ENCODE measurements around the gene TRAK1. TPM values are rescaled to one million over a fixed set of nuclear protein-coding genes. Genes with fewer than 3 reads are reported as not detected.

The TRAK1 gene
- total RNA-seq, 1 experiment from 2014 or later = 46.8 TPM

DNA sequence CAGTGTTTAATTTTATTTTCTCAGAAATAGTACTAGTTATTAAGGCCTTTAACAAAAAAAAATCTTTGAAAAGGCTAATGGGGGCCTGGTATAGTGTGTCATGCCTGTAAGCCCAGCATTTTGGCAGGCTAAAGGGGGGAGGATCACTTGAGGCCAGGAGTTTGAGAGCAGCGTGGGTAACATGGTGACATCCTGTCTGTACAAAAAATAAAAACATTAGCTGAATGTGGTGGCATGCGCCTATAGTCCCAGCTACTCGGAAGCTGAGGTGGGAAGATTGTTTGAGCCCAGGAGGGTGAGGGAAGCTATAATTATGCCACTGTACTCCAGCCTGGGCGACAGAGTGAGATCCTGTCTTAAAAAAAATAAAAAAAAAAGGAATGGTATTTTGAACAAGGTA is 61.9 kb downstream of the TRAK1 start:
- no peaks in the 10 kb centered on the region for H3K79me2 ChIP-seq (ENCODE audit: low read depth)
- no peak for TF ChIP-seq EZH2 (IDR thresholded peaks at IDR 0.05; ENCODE audit: low read depth)
- TF ChIP-seq, protein P1, sequence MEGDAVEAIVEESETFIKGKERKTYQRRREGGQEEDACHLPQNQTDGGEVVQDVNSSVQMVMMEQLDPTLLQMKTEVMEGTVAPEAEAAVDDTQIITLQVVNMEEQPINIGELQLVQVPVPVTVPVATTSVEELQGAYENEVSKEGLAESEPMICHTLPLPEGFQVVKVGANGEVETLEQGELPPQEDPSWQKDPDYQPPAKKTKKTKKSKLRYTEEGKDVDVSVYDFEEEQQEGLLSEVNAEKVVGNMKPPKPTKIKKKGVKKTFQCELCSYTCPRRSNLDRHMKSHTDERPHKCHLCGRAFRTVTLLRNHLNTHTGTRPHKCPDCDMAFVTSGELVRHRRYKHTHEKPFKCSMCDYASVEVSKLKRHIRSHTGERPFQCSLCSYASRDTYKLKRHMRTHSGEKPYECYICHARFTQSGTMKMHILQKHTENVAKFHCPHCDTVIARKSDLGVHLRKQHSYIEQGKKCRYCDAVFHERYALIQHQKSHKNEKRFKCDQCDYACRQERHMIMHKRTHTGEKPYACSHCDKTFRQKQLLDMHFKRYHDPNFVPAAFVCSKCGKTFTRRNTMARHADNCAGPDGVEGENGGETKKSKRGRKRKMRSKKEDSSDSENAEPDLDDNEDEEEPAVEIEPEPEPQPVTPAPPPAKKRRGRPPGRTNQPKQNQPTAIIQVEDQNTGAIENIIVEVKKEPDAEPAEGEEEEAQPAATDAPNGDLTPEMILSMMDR (conservative IDR thresholded peaks at IDR 0.05) = no peak
- H3K4me1 ChIP-seq (replicated peaks; ENCODE audit: insufficient read depth) = peaks cover 36% of the 10 kb centered on the region
- H3K9me2 ChIP-seq (ENCODE audit: insufficient read depth) = no peaks in the 10 kb centered on the region
- DNase-seq = no peak
- no TSS peak for BruUV-seq (replicated peaks)
- H3K4me2 ChIP-seq = no peak overlapping the region
- H3K36me3 ChIP-seq (ENCODE audit: low read depth) = no peaks in the 10 kb centered on the region
- H3K9me3 ChIP-seq (ENCODE audit: insufficient read depth, low read depth) = no peaks in the 10 kb centered on the region
- H3K27ac ChIP-seq = no peak overlapping the region
- H4K20me1 ChIP-seq (ENCODE audit: insufficient read depth) = no peaks in the 10 kb centered on the region
- CTCF ChIA-PET = interaction anchor here (1.2 kb wide), 1 partner anchor 9 kb away, joined by 3 read pairs; no protein-coding TSS in a partner anchor
- H3F3A ChIP-seq (ENCODE audit: insufficient read depth, low read depth) = peaks cover 16% of the 10 kb centered on the region; the same call in 1 of the 2 replicates
- H2AFZ ChIP-seq = no peak overlapping the region
- intact Hi-C loops (cut with micrococcal nuclease; ENCODE audit: unreplicated experiment) = no loop called here
- POLR2A ChIA-PET (ENCODE audit: unreplicated experiment) = no interaction called here
- H3K4me3 ChIP-seq = no peak overlapping the region
- no peaks in the 10 kb centered on the region for H3K27me3 ChIP-seq (ENCODE audit: insufficient read depth, low read depth)

DNA sequence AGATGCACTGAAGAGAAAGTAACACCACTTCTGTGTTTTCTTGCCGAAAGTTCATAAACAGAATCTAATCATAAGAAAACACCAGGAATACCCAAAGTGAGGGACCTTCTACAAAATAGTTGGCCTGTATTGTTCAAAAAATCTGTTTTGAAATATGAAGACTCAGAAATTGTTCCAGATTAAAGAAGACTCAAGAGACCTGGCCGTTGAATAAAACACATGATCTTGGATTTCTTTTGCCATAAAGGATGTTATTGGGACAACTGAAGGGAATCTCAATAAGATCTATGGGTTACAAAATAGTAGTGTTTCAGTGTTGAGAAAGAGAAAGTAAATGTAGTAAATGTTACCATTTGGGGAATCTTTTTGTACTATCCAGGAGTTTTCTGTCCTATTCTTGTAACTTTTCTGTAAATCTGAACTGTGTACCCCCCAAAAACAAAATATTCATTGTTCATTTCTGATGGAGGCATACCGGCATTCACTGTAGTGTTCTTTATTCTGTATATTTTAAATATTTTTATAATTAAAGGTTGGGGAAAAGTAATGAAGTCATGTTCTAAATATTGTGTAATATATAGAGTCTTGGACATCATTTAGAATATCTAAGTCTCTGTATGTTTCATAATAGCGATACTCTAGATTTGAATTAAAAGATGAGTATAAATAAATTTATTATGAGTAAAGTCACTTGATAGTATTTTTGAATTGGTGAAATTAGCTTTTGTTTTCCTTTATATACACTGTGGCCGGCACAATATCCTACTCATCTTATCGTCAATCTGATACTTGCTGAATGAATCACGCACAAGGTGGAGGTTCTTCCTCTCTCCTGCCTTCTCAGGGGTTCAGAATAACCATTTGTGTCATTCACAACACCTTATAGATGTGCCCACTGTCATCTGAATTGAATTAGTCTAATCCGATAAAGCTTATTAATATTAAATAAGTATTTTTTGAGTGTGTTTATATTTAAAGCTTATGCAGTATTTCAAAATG is 66.7 kb downstream of the TRAK1 start:
- no TSS peak for BruUV-seq (replicated peaks)
- Histone ChIP-seq H3K27ac (peak overlapping the region; percentile 59), H2AFZ (no peak overlapping the region), H3K9me2 (ENCODE audit: insufficient read depth) (no peaks in the 10 kb centered on the region), H4K20me1 (ENCODE audit: insufficient read depth) (no peaks in the 10 kb centered on the region), H3K4me1 (replicated peaks; ENCODE audit: insufficient read depth) (peaks cover 43% of the 10 kb centered on the region), H3K79me2 (ENCODE audit: low read depth) (peaks cover 31% of the 10 kb centered on the region), H3K27me3 (ENCODE audit: insufficient read depth, low read depth) (no peaks in the 10 kb centered on the region), H3K9me3 (ENCODE audit: insufficient read depth, low read depth) (no peaks in the 10 kb centered on the region), H3K4me3 (no peak overlapping the region), H3K36me3 (ENCODE audit: low read depth) (no peaks in the 10 kb centered on the region), H3F3A (ENCODE audit: insufficient read depth, low read depth) (peaks cover 18% of the 10 kb centered on the region), H3K4me2 (peak overlapping the region; percentile 54)
- intact Hi-C loops (cut with micrococcal nuclease; ENCODE audit: unreplicated experiment) = loop anchor here (2.0 kb wide), 1 partner anchor 29 kb away; no protein-coding TSS in a partner anchor
- CTCF ChIA-PET = interaction anchor here (0.7 kb wide), 1 partner anchor 39 kb away, joined by 9 read pairs; no protein-coding TSS in a partner anchor
- DNase-seq = peak in 1 of 2 experiments; percentile 68
- POLR2A ChIA-PET (ENCODE audit: unreplicated experiment) = interaction anchor here (0.9 kb wide), 1 partner anchor 8 kb away, joined by 17 read pairs; no protein-coding TSS in a partner anchor
- TF ChIP-seq, protein P1 (conservative IDR thresholded peaks at IDR 0.05) = no peak
- no peak for TF ChIP-seq EZH2 (IDR thresholded peaks at IDR 0.05; ENCODE audit: low read depth)

DNA sequence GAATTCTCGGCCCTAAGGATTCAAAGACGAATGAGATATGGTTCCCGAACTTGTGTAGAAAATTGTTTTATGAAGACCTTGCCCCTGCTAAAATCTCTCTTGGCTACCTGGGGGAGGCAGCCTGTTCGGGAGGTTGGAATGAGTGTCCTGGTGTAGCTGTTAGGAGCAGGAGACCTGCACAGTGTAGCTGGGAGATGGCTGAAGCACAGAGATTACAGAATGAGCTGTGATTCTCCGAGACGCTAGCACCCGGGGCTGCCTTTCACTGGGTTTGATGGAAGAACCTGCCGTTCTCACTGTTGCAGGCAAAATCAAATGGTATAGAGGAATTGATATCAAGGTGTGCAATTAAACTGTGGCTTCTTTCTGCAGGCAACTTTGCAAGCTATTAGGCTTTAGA is 68.0 kb downstream of the TRAK1 start:
- Histone ChIP-seq H3K4me2 (peak overlapping the region; percentile 99), H3K27ac (peak overlapping the region; percentile 63), H3K27me3 (ENCODE audit: insufficient read depth, low read depth) (no peaks in the 10 kb centered on the region), H3K4me3 (peak overlapping the region; percentile 72; the same call in 1 of the 2 replicates), H3K4me1 (replicated peaks; ENCODE audit: insufficient read depth) (peaks cover 56% of the 10 kb centered on the region), H3K9me3 (ENCODE audit: insufficient read depth, low read depth) (no peaks in the 10 kb centered on the region), H3F3A (ENCODE audit: insufficient read depth, low read depth) (peaks cover 22% of the 10 kb centered on the region), H4K20me1 (ENCODE audit: insufficient read depth) (no peaks in the 10 kb centered on the region), H3K79me2 (ENCODE audit: low read depth) (peaks cover 44% of the 10 kb centered on the region), H3K36me3 (ENCODE audit: low read depth) (no peaks in the 10 kb centered on the region), H2AFZ (peak overlapping the region; percentile 53), H3K9me2 (ENCODE audit: insufficient read depth) (no peaks in the 10 kb centered on the region)
- intact Hi-C loops (cut with micrococcal nuclease; ENCODE audit: unreplicated experiment) = loop anchor here (1.0 to 2.0 kb wide), 2 partner anchors 9 to 30 kb away; no protein-coding TSS in a partner anchor
- no peak for TF ChIP-seq EZH2 (IDR thresholded peaks at IDR 0.05; ENCODE audit: low read depth)
- TF ChIP-seq, protein P1 (conservative IDR thresholded peaks at IDR 0.05) = no peak
- CTCF ChIA-PET = interaction anchor here (1.7 kb wide), 1 partner anchor 32 kb away, joined by 4 read pairs; no protein-coding TSS in a partner anchor
- DNase-seq = no peak
- POLR2A ChIA-PET (ENCODE audit: unreplicated experiment) = interaction anchor here (1.2 kb wide), 1 partner anchor 20 kb away, joined by 24 read pairs; no protein-coding TSS in a partner anchor
- BruUV-seq (replicated peaks) = TSS peak; percentile 92
